SJCRH30 (cell line): ENCODE measurements around the gene DISP3. TPM values are rescaled to one million over a fixed set of nuclear protein-coding genes. Genes with fewer than 3 reads are reported as not detected.

ENCODE experiments used
- DNase-seq, 2 experiments: peaks; one replicate each; pipeline ENCODE4 v3.0.0-alpha.2; 2015 to 2020
- H3K27ac ChIP-seq: fragments of 250-450 bp; sonication (Bioruptor Pico); 2 replicates; pipeline ENCODE4 v1.5.1; 2020; ENCODE audit warnings: mild to moderate bottlenecking, moderate library complexity
- H3K27me3 ChIP-seq: fragments of 250-450 bp; sonication (Bioruptor Pico); 2 replicates; pipeline ENCODE4 v1.5.1; 2020; ENCODE audit warnings: mild to moderate bottlenecking, moderate library complexity
- H3K36me3 ChIP-seq: fragments of 250-450 bp; sonication (Bioruptor Pico); 2 replicates; pipeline ENCODE4 v1.5.1; 2020; ENCODE audit warnings: mild to moderate bottlenecking, moderate library complexity
- H3K4me1 ChIP-seq: fragments of 250-450 bp; sonication (Bioruptor Pico); 2 replicates; pipeline ENCODE4 v1.5.1; 2020; ENCODE audit warnings: mild to moderate bottlenecking, moderate library complexity
- H3K4me3 ChIP-seq: fragments of 250-450 bp; sonication (Bioruptor Pico); 2 replicates; pipeline ENCODE4 v1.5.1; 2020; ENCODE audit warnings: mild to moderate bottlenecking, moderate library complexity
- H3K9me3 ChIP-seq: fragments of 250-450 bp; sonication (Bioruptor Pico); replicated peaks from 2 replicates; pipeline ENCODE4 v1.5.1; 2020; ENCODE audit warnings: mild to moderate bottlenecking, moderate library complexity
- total RNA-seq: library from RNA; depleted of rRNA; stranded (reverse); fragments of >200 nt; shearing (Covaris generic); gene quantifications from 2 replicates; pipeline ENCODE4 v1.2.3, GENCODE V29; 2014

Gene DISP3
- total RNA-seq, 1 experiment from 2014 or later: 2.1 TPM

- Histone ChIP-seq H3K27me3 (peaks cover 19% of the 10 kb centered on the region), H3K36me3 (no peaks in the 10 kb centered on the region), H3K4me3 (no peak overlapping the region), H3K27ac (no peak overlapping the region), H3K9me3 (no peaks in the 10 kb centered on the region), H3K4me1 (peaks cover 10% of the 10 kb centered on the region; the same call in 1 of the 2 replicates)
- no peak for DNase-seq
Observed at GRCh38 chr1:11487196-11487751, 8.3 kb downstream of the DISP3 start.

GRCh38 chr1:11488201-11488770, 9.3 kb downstream of the DISP3 start:
- no peaks in the 10 kb centered on the region for H3K9me3 ChIP-seq
- no peak overlapping the region for H3K27ac ChIP-seq

GRCh38 chr1:11488966-11489625, 10.1 kb downstream of the DISP3 start:
- Histone ChIP-seq H3K4me1 (peaks cover 5% of the 10 kb centered on the region; the same call in 1 of the 2 replicates), H3K4me3 (no peak overlapping the region), H3K27ac (no peak overlapping the region), H3K9me3 (no peaks in the 10 kb centered on the region), H3K27me3 (peaks cover 19% of the 10 kb centered on the region), H3K36me3 (no peaks in the 10 kb centered on the region)
- no peak for DNase-seq

More at GRCh38 chr1:11488201-11488770, 9.3 kb downstream of the DISP3 start:
- H3K36me3 ChIP-seq: no peaks in the 10 kb centered on the region
- no peak for DNase-seq
- H3K4me1 ChIP-seq: peaks cover 10% of the 10 kb centered on the region; the same call in 1 of the 2 replicates
- H3K4me3 ChIP-seq: no peak overlapping the region
- peaks cover 19% of the 10 kb centered on the region for H3K27me3 ChIP-seq

- Histone ChIP-seq H3K4me3 (no peak overlapping the region), H3K36me3 (no peaks in the 10 kb centered on the region), H3K9me3 (no peaks in the 10 kb centered on the region), H3K27me3 (peaks cover 22% of the 10 kb centered on the region), H3K27ac (no peak overlapping the region), H3K4me1 (no peaks in the 10 kb centered on the region)
- no peak for DNase-seq
Observed at GRCh38 chr1:11492235-11492634, 13.3 kb downstream of the DISP3 start.

- no peak for DNase-seq
- Histone ChIP-seq H3K27me3 (peaks cover 9% of the 10 kb centered on the region), H3K27ac (no peak overlapping the region), H3K36me3 (no peaks in the 10 kb centered on the region), H3K9me3 (no peaks in the 10 kb centered on the region), H3K4me3 (no peak overlapping the region), H3K4me1 (no peaks in the 10 kb centered on the region)
Observed at GRCh38 chr1:11493972-11494655, 15.2 kb downstream of the DISP3 start.

GRCh38 chr1:11494771-11495170, 15.8 kb downstream of the DISP3 start:
- Histone ChIP-seq H3K4me3 (no peak overlapping the region), H3K27me3 (peaks cover 4% of the 10 kb centered on the region; the same call in 1 of the 2 replicates), H3K36me3 (no peaks in the 10 kb centered on the region), H3K27ac (no peak overlapping the region), H3K4me1 (no peaks in the 10 kb centered on the region), H3K9me3 (no peaks in the 10 kb centered on the region)
- no peak for DNase-seq

GRCh38 chr1:11495579-11495978, 16.6 kb downstream of the DISP3 start:
- H3K4me1 ChIP-seq: no peaks in the 10 kb centered on the region
- H3K9me3 ChIP-seq: no peaks in the 10 kb centered on the region
- H3K4me3 ChIP-seq: no peak overlapping the region
- no peak for DNase-seq
- H3K27me3 ChIP-seq: 0 out of 2 replicates have a peak, but pooled peaks cover 4% of the 10 kb centered on the region
- H3K36me3 ChIP-seq: no peaks in the 10 kb centered on the region
- H3K27ac ChIP-seq: no peak overlapping the region

GRCh38 chr1:11496551-11497080, 17.7 kb downstream of the DISP3 start:
- no peaks in the 10 kb centered on the region for H3K36me3 ChIP-seq
- H3K4me1 ChIP-seq: no peaks in the 10 kb centered on the region
- no peaks in the 10 kb centered on the region for H3K9me3 ChIP-seq
- no peak overlapping the region for H3K4me3 ChIP-seq
- DNase-seq: no peak
- H3K27ac ChIP-seq: no peak overlapping the region
- 0 out of 2 replicates have a peak, but pooled peaks cover 4% of the 10 kb centered on the region for H3K27me3 ChIP-seq

GRCh38 chr1:11498956-11499594, 20.1 kb downstream of the DISP3 start:
- Histone ChIP-seq H3K36me3 (no peaks in the 10 kb centered on the region), H3K9me3 (no peaks in the 10 kb centered on the region), H3K27ac (no peak overlapping the region), H3K27me3 (0 out of 2 replicates have a peak, but pooled peaks cover 4% of the 10 kb centered on the region), H3K4me3 (no peak overlapping the region), H3K4me1 (no peaks in the 10 kb centered on the region)
- no peak for DNase-seq

GRCh38 chr1:11499601-11500331, 20.8 kb downstream of the DISP3 start:
- no peak for DNase-seq
- Histone ChIP-seq H3K4me1 (no peaks in the 10 kb centered on the region), H3K36me3 (no peaks in the 10 kb centered on the region), H3K27me3 (0 out of 2 replicates have a peak, but pooled peaks cover 4% of the 10 kb centered on the region), H3K9me3 (no peaks in the 10 kb centered on the region), H3K27ac (no peak overlapping the region), H3K4me3 (no peak overlapping the region)

GRCh38 chr1:11500881-11501280, 21.9 kb downstream of the DISP3 start:
- Histone ChIP-seq H3K4me1 (no peaks in the 10 kb centered on the region), H3K27me3 (0 out of 2 replicates have a peak, but pooled peaks cover 4% of the 10 kb centered on the region), H3K4me3 (no peak overlapping the region), H3K9me3 (no peaks in the 10 kb centered on the region), H3K36me3 (no peaks in the 10 kb centered on the region), H3K27ac (no peak overlapping the region)
- no peak for DNase-seq

GRCh38 chr1:11501491-11501897, 22.5 kb downstream of the DISP3 start:
- Histone ChIP-seq H3K36me3 (no peaks in the 10 kb centered on the region), H3K27me3 (0 out of 2 replicates have a peak, but pooled peaks cover 4% of the 10 kb centered on the region), H3K4me1 (no peaks in the 10 kb centered on the region), H3K27ac (no peak overlapping the region), H3K9me3 (no peaks in the 10 kb centered on the region), H3K4me3 (no peak overlapping the region)
- DNase-seq: no peak

- no peak for DNase-seq
- H3K9me3 ChIP-seq: 0 out of 2 replicates have a peak, but pooled peaks cover 2% of the 10 kb centered on the region
- H3K4me1 ChIP-seq: no peaks in the 10 kb centered on the region
- H3K27ac ChIP-seq: no peak overlapping the region
- no peaks in the 10 kb centered on the region for H3K36me3 ChIP-seq
- no peaks in the 10 kb centered on the region for H3K27me3 ChIP-seq
- H3K4me3 ChIP-seq: no peak overlapping the region
Observed at GRCh38 chr1:11501906-11502485, 23.0 kb downstream of the DISP3 start.
